Bronchial epithelial cell (primary cell): Measurements from ENCODE around the gene RFTN1. TPM values are rescaled to one million over a fixed set of nuclear protein-coding genes. Genes with fewer than 3 reads are reported as not detected.
A peak's percentile ranks its signal among the peaks of the same experiment; 100 is the strongest.

Experiments used
- DNase-seq: peaks from one replicate; pipeline ENCODE4 v3.0.0-alpha.2; 2010; ENCODE audit warnings: low read depth
- FAIRE-seq: peaks from 2 replicates; lab custom pipeline; 2011; peaks lifted over from hg19 to GRCh38; lab: Jason Lieb, UNC
- H3K27me3 ChIP-seq: 2 replicates; pipeline ENCODE4 v1.5.1; 2011; ENCODE audit warnings: low read length; ENCODE audit not compliant: control insufficient read depth, insufficient read depth
- H3K36me3 ChIP-seq: 2 replicates; pipeline ENCODE4 v1.5.1; 2011; ENCODE audit warnings: low read length; ENCODE audit not compliant: control insufficient read depth, insufficient read depth
- H3K4me3 ChIP-seq: 2 replicates; pipeline ENCODE4 v1.5.1; 2011; ENCODE audit warnings: mild to moderate bottlenecking, low read depth, low read length, control low read depth
- total RNA-seq: library from RNA; depleted of rRNA; stranded (reverse); fragments of >200 nt; gene quantifications from 2 replicates; pipeline ENCODE4 v1.2.1, GENCODE V29; 2014
- TF ChIP-seq, protein P1 (sequence below): IDR thresholded peaks from 2 replicates; pipeline ENCODE4 v1.5.1; 2011; ENCODE audit warnings: mild to moderate bottlenecking, moderate library complexity, low read length, control low read depth, inconsistent platforms; ENCODE audit not compliant: insufficient read depth, severe bottlenecking

The RFTN1 gene
- total RNA-seq, 1 donor from 2014 or later: 9.2 TPM

DNA sequence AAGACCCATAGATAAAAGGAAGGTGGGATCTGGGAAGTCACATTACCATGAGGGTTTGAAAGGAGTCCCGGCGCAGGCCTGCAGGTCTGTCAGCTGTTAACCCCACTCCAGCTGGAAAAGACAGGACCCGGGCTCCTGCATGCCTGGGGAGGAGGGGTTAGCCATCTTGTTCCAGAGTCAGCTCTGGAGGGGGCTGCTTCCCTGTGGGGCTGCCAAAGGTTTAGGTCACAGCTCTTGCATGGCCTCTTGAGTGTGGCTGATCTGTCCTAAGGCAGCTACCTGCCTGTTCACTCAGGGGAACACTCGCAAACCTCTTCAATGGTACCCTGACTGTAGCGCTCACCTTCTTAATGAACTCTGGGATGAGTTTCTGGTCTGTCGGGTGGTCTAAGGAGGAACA is 104.5 kb downstream of the RFTN1 start:
- no peaks in the 10 kb centered on the region for H3K27me3 ChIP-seq
- no peak overlapping the region for H3K4me3 ChIP-seq
- FAIRE-seq (no peak), DNase-seq (no peak)
- TF ChIP-seq, protein P1, sequence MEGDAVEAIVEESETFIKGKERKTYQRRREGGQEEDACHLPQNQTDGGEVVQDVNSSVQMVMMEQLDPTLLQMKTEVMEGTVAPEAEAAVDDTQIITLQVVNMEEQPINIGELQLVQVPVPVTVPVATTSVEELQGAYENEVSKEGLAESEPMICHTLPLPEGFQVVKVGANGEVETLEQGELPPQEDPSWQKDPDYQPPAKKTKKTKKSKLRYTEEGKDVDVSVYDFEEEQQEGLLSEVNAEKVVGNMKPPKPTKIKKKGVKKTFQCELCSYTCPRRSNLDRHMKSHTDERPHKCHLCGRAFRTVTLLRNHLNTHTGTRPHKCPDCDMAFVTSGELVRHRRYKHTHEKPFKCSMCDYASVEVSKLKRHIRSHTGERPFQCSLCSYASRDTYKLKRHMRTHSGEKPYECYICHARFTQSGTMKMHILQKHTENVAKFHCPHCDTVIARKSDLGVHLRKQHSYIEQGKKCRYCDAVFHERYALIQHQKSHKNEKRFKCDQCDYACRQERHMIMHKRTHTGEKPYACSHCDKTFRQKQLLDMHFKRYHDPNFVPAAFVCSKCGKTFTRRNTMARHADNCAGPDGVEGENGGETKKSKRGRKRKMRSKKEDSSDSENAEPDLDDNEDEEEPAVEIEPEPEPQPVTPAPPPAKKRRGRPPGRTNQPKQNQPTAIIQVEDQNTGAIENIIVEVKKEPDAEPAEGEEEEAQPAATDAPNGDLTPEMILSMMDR: no peak
- H3K36me3 ChIP-seq: no peaks in the 10 kb centered on the region

DNA sequence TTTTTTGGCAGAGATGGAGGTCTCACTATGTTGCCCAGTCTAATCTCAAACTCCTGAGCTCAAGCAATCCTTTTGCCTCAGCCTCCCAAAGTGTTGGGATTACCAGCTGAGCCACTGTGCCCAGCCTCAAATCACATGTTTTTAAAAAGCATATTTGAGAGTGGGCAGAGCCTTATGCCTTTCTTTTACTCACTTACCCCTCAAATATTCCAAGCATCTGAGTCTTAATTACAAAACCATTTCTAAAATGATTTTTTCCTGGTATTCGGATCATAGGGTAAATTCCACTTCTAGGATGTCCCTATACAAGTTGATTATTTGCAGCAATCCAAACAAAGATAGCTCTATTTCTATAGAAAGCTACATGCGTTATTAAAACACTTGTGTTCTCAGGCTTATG is 106.1 kb downstream of the RFTN1 start:
- no peak for FAIRE-seq
- TF ChIP-seq, protein P1: no peak
- Histone ChIP-seq H3K27me3 (no peaks in the 10 kb centered on the region), H3K4me3 (no peak overlapping the region), H3K36me3 (no peaks in the 10 kb centered on the region)
- no peak for DNase-seq

DNA sequence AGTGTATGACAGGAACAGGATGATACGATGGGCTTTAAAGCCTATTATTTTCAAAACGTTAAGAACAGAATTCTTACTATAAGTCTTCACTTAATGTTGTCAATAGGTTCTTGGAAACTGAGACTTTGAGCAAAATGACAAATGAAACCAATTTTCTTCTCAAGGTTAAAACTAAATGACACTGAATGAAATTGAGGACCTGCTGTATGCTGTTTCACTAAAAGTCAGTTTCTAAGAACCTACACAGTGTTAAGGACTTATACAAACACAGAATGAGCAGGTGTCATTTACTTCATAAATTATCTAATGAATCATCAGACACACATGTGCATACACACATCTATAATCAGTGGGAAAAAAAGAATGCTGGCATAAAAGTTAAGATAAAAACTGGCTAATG is 106.9 kb downstream of the RFTN1 start:
- Histone ChIP-seq H3K4me3 (no peak overlapping the region), H3K27me3 (no peaks in the 10 kb centered on the region), H3K36me3 (no peaks in the 10 kb centered on the region)
- FAIRE-seq (no peak), DNase-seq (no peak)
- TF ChIP-seq, protein P1: no peak

DNA sequence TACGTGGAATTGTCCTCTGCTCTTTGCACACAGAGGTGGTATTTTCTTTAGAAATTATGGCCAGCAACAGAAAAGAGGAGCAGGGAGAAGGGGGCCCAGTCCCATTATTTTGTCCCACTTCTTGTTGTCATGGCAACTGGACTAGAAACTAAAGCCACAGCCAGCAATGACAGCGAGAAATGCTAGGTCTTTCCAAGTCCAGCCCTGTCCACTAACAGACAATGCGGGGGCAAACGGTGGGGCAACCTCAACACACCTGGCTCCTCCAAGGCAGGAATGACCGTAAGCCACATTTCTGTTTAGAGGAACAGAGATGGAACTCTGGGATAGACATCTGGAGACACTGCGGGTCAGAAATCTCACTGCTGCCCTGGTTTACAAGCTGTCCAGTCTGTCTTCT is 107.3 kb downstream of the RFTN1 start:
- DNase-seq: no peak
- FAIRE-seq: no peak

DNA sequence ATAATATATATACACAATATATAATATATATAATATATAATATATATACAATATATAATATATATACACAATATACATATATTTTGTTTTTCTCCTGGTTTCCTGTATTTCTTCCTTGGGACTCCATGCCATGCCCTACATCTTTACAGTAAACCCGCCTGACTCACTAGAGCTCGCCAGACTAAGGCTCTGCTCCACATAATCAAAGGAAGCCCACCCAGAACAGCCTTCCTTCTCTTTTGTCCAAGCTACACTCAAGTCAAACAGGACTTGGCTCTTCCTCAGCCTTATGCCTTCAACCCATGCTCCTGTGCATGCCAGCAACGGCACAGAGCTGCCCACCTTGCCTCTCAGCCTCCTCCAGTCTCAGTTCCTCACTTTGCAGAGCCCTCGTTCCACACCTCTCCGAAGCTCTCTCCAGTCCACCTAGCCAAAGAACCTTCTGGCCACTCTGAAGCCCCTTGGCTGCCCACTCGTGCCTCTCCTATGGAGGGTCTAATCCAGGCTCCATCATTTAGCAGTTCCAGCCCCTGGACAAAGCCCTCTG is 109.1 kb downstream of the RFTN1 start:
- H3K4me3 ChIP-seq: no peak overlapping the region
- TF ChIP-seq, protein P1: no peak
- no peak for DNase-seq
- no peaks in the 10 kb centered on the region for H3K36me3 ChIP-seq
- H3K27me3 ChIP-seq: no peaks in the 10 kb centered on the region
- FAIRE-seq: no peak

More for the DNA sequence above, 107.3 kb downstream of the RFTN1 start:
- Histone ChIP-seq H3K4me3 (no peak overlapping the region), H3K27me3 (no peaks in the 10 kb centered on the region), H3K36me3 (no peaks in the 10 kb centered on the region)
- TF ChIP-seq, protein P1: no peak

DNA sequence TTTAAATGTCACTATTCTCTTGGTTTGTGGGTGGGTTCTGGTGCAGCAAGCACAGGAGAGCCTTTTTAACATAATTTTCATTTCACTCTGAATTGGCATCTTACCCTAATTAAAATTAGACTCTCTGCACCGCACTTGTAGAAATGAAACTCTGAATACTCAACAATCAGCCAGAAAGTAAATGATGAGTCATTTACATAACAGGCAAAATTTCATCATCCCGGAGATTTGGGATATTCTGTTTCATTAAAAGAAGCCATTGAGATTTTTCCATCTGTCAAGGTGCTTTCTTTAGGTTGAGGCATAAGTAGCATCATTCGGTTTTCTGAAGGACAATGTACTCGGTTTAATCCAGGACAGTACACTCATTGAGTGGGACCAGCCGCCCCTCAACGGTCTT is 111.0 kb downstream of the RFTN1 start:
- no peak for FAIRE-seq

More for the DNA sequence above, 111.0 kb downstream of the RFTN1 start:
- peak; percentile 72 for DNase-seq
- Histone ChIP-seq H3K36me3 (peaks cover 1% of the 10 kb centered on the region), H3K27me3 (no peaks in the 10 kb centered on the region), H3K4me3 (no peak overlapping the region)
- TF ChIP-seq, protein P1: no peak
